Osteoblast (primary cell): Measurements from ENCODE around the gene CNKSR3. TPM values are rescaled to one million over a fixed set of nuclear protein-coding genes. Genes with fewer than 3 reads are reported as not detected.
A peak's percentile ranks its signal among the peaks of the same experiment; 100 is the strongest.

ENCODE experiments used
- DNase-seq: peaks from one replicate; pipeline ENCODE4 v3.0.0; 2011; ENCODE audit warnings: low spot score, mixed read lengths; ENCODE audit not compliant: insufficient read length; ENCODE audit errors: missing footprints
- H2AFZ ChIP-seq: 2 replicates; pipeline ENCODE4 v1.6.0; 2011; ENCODE audit warnings: mild to moderate bottlenecking, low read length
- H3K27ac ChIP-seq: 2 replicates; pipeline ENCODE4 v1.5.1; 2011; ENCODE audit warnings: mild to moderate bottlenecking, low read depth, low read length, moderate library complexity
- H3K27me3 ChIP-seq: 2 replicates; pipeline ENCODE4 v1.6.0; 2012; ENCODE audit warnings: mild to moderate bottlenecking, control low read depth, inconsistent platforms, low read length, moderate library complexity; ENCODE audit not compliant: insufficient read depth
- H3K36me3 ChIP-seq: 2 replicates; pipeline ENCODE4 v1.5.1; 2011; ENCODE audit warnings: mild to moderate bottlenecking, low read length, control low read depth, moderate library complexity; ENCODE audit not compliant: insufficient read depth
- H3K4me1 ChIP-seq: 2 replicates; pipeline ENCODE4 v1.5.1; 2011; ENCODE audit warnings: mild to moderate bottlenecking, low read length, control low read depth, moderate library complexity; ENCODE audit not compliant: insufficient read depth
- H3K4me2 ChIP-seq: 2 replicates; pipeline ENCODE4 v1.6.0; 2011; ENCODE audit warnings: mild to moderate bottlenecking, low read length; ENCODE audit not compliant: insufficient read depth
- H3K4me3 ChIP-seq: fragments of 200-600 bp; sonication (generic); 3 replicates; pipeline ENCODE4 v1.5.1; 2012; ENCODE audit warnings: mild to moderate bottlenecking, low read length, inconsistent platforms; ENCODE audit not compliant: insufficient read depth
- H3K79me2 ChIP-seq: 2 replicates; pipeline ENCODE4 v1.6.0; 2012; ENCODE audit warnings: mild to moderate bottlenecking, low read length, control low read depth, inconsistent platforms; ENCODE audit not compliant: insufficient read depth
- H3K9me3 ChIP-seq: 2 replicates; pipeline ENCODE4 v1.5.1; 2011; ENCODE audit warnings: low read depth, low read length, control low read depth
- H4K20me1 ChIP-seq: 2 replicates; pipeline ENCODE4 v1.6.0; 2012; ENCODE audit warnings: mild to moderate bottlenecking, low read length, control low read depth; ENCODE audit not compliant: insufficient read depth
- CTCF ChIP-seq: IDR thresholded peaks from 2 replicates; pipeline ENCODE4 v1.5.1; 2011; ENCODE audit warnings: mild to moderate bottlenecking, low read depth, low read length, moderate library complexity; ENCODE audit errors: extremely low read depth
- total RNA-seq: library from RNA; depleted of rRNA; stranded (reverse); fragments of >200 nt; gene quantifications from 2 replicates; pipeline ENCODE4 v1.2.3, GENCODE V29; 2012

The CNKSR3 gene
- total RNA-seq, 1 donor: 5.4 TPM

- H3K4me3 ChIP-seq: no peak overlapping the region
- H3K4me1 ChIP-seq: peaks cover 7% of the 10 kb centered on the region
These were observed 85.5 kb downstream of the CNKSR3 start for GRCh38 chr6:154425034-154425433.

GRCh38 chr6:154414021-154414813 lies 96.3 kb downstream of the CNKSR3 start:
- no peaks in the 10 kb centered on the region for H3K27me3 ChIP-seq
- H3K36me3 ChIP-seq: no peaks in the 10 kb centered on the region
- H3K27ac ChIP-seq: no peak overlapping the region
- TF ChIP-seq CTCF: no peak
- H3K9me3 ChIP-seq: no peaks in the 10 kb centered on the region
- peaks cover 34% of the 10 kb centered on the region for H3K4me1 ChIP-seq
- peak; percentile 50 for DNase-seq
- H3K79me2 ChIP-seq: no peaks in the 10 kb centered on the region
- no peak overlapping the region for H3K4me3 ChIP-seq
- H2AFZ ChIP-seq: no peak overlapping the region
- H4K20me1 ChIP-seq: no peaks in the 10 kb centered on the region
- H3K4me2 ChIP-seq: no peak overlapping the region

More at GRCh38 chr6:154425034-154425433, 85.5 kb downstream of the CNKSR3 start:
- Histone ChIP-seq H3K9me3 (no peaks in the 10 kb centered on the region), H3K79me2 (no peaks in the 10 kb centered on the region), H3K27ac (no peak overlapping the region), H3K27me3 (no peaks in the 10 kb centered on the region), H2AFZ (no peak overlapping the region), H3K4me2 (no peak overlapping the region), H3K36me3 (peaks cover 7% of the 10 kb centered on the region), H4K20me1 (no peaks in the 10 kb centered on the region)
- TF ChIP-seq CTCF: no peak
- DNase-seq: no peak

- no peak overlapping the region for H3K4me3 ChIP-seq
- H3K4me2 ChIP-seq: no peak overlapping the region
- H3K27me3 ChIP-seq: no peaks in the 10 kb centered on the region
- DNase-seq: no peak
- no peaks in the 10 kb centered on the region for H4K20me1 ChIP-seq
- no peaks in the 10 kb centered on the region for H3K9me3 ChIP-seq
- H3K79me2 ChIP-seq: no peaks in the 10 kb centered on the region
- no peak overlapping the region for H3K27ac ChIP-seq
- peaks cover 38% of the 10 kb centered on the region for H3K4me1 ChIP-seq
- no peaks in the 10 kb centered on the region for H3K36me3 ChIP-seq
- no peak overlapping the region for H2AFZ ChIP-seq
- no peak for TF ChIP-seq CTCF
These were observed 98.2 kb downstream of the CNKSR3 start for GRCh38 chr6:154412106-154412820.

GRCh38 chr6:154411076-154411475 lies 99.4 kb downstream of the CNKSR3 start:
- Histone ChIP-seq H3K36me3 (no peaks in the 10 kb centered on the region), H3K27me3 (no peaks in the 10 kb centered on the region), H3K9me3 (no peaks in the 10 kb centered on the region), H2AFZ (peak overlapping the region; percentile 65), H3K4me2 (peak overlapping the region; percentile 85), H3K27ac (peak overlapping the region; percentile 91), H3K4me1 (peaks cover 38% of the 10 kb centered on the region), H3K79me2 (no peaks in the 10 kb centered on the region), H4K20me1 (no peaks in the 10 kb centered on the region), H3K4me3 (peak overlapping the region; percentile 51)
- DNase-seq: no peak
- TF ChIP-seq CTCF: no peak
